ENCODE measurements around the gene POU1F1. TPM values are rescaled to one million over a fixed set of nuclear protein-coding genes. Genes with fewer than 3 reads are reported as not detected.
A peak's percentile ranks its signal among the peaks of the same experiment; 100 is the strongest.
"Not testable (repeated sequence)": the region's sequence is repeated elsewhere in the genome, so short reads cannot be mapped to it uniquely, and the experiment has no call there.

POU1F1 gene
- total RNA-seq, 8 experiments from 2014 or later = 0.19 TPM; not detected in 7

- Histone ChIP-seq H3K27ac (no peak overlapping the region), H3K4me3 (no peak overlapping the region), H3K4me1 (replicated peaks in 1 of 2) (no peaks in the 10 kb centered on the region)
- in situ Hi-C loops (cut with MboI; ENCODE audit: low pct_unique_long_range_greater_than_20kb in 2 of 9, low sequenced_read_pairs in 9 of 9, unreplicated experiment in 9 of 9) = no loop called here
- 50 to 100% (median 79%) methylated on average over 1 to 8 of the region's 8 CpGs for WGBS, 10 experiments
- no peak for ATAC-seq (replicated peaks in 6 of 8)
Observed at GRCh38 chr3:87288446-87288845, 12.1 kb upstream of the POU1F1 start.

GRCh38 chr3:87287011-87287410 lies 10.6 kb upstream of the POU1F1 start:
- in situ Hi-C loops (cut with MboI; ENCODE audit: low pct_unique_long_range_greater_than_20kb in 2 of 9, low sequenced_read_pairs in 9 of 9, unreplicated experiment in 9 of 9) = no loop called here
- Histone ChIP-seq H3K4me1 (replicated peaks in 1 of 2) (no peaks in the 10 kb centered on the region), H3K4me3 (no peak overlapping the region), H3K27ac (no peak overlapping the region)
- WGBS, 10 experiments = 9 to 100% (median 70%) methylated on average over 1 of the region's 1 CpG; no CpG with 5 or more reads in 2 of the 10 experiments
- ATAC-seq (replicated peaks in 6 of 8) = peak in 3 of 8 experiments; percentile 35 to 75 (median 75)

GRCh38 chr3:87272718-87273341 lies 3.6 kb downstream of the POU1F1 start:
- WGBS, 10 experiments = 80 to 100% (median 92%) methylated on average over 1 to 4 of the region's 4 CpGs
- no peak for ATAC-seq (replicated peaks in 6 of 8)
- no peaks in the 10 kb centered on the region for H3K4me1 ChIP-seq (replicated peaks in 1 of 2)
- no peak overlapping the region for H3K27ac ChIP-seq
- H3K4me3 ChIP-seq = no peak overlapping the region
- in situ Hi-C loops (cut with MboI; ENCODE audit: low pct_unique_long_range_greater_than_20kb in 2 of 9, low sequenced_read_pairs in 9 of 9, unreplicated experiment in 9 of 9) = loop anchor here in 2 of 9 experiments (25.0 kb wide), 1 partner anchor 739 kb away; no protein-coding TSS in a partner anchor

GRCh38 chr3:87270908-87271700 lies 5.3 kb downstream of the POU1F1 start:
- H3K27ac ChIP-seq = no peak overlapping the region
- 43 to 100% (median 80%) methylated on average over 1 to 4 of the region's 4 CpGs; no CpG with 5 or more reads in 1 of the 10 experiments for WGBS, 10 experiments
- no peaks in the 10 kb centered on the region for H3K4me1 ChIP-seq (replicated peaks in 1 of 2)
- ATAC-seq (replicated peaks in 6 of 8) = peak in 1 of 8 experiments; percentile 20
- in situ Hi-C loops (cut with MboI; ENCODE audit: low pct_unique_long_range_greater_than_20kb in 2 of 9, low sequenced_read_pairs in 9 of 9, unreplicated experiment in 9 of 9) = loop anchor here in 2 of 9 experiments (25.0 kb wide), 1 partner anchor 741 kb away; no protein-coding TSS in a partner anchor
- H3K4me3 ChIP-seq = no peak overlapping the region

- Histone ChIP-seq H3K4me1 (replicated peaks in 1 of 2) (no peaks in the 10 kb centered on the region), H3K27ac (no peak overlapping the region), H3K4me3 (no peak overlapping the region)
- in situ Hi-C loops (cut with MboI; ENCODE audit: low pct_unique_long_range_greater_than_20kb in 2 of 9, low sequenced_read_pairs in 9 of 9, unreplicated experiment in 9 of 9) = loop anchor here in 2 of 9 experiments (25.0 kb wide), 1 partner anchor 743 kb away; no protein-coding TSS in a partner anchor
- ATAC-seq (replicated peaks in 6 of 8) = no peak
Observed at GRCh38 chr3:87269723-87270122, 6.7 kb downstream of the POU1F1 start.

- H3K4me1 ChIP-seq (replicated peaks in 1 of 2) = no peaks in the 10 kb centered on the region
- in situ Hi-C loops (cut with MboI; ENCODE audit: low pct_unique_long_range_greater_than_20kb in 2 of 9, low sequenced_read_pairs in 9 of 9, unreplicated experiment in 9 of 9) = loop anchor here in 2 of 9 experiments (25.0 kb wide), 1 partner anchor 744 kb away; no protein-coding TSS in a partner anchor
- no peak overlapping the region for H3K27ac ChIP-seq
- no peak overlapping the region for H3K4me3 ChIP-seq
- WGBS, 10 experiments = 0 to 80% (median 62%) methylated on average over 1 to 4 of the region's 4 CpGs; no CpG with 5 or more reads in 2 of the 10 experiments
- ATAC-seq (replicated peaks in 6 of 8) = peak in 5 of 8 experiments; percentile 25 to 71 (median 29)
Observed at GRCh38 chr3:87268646-87269211, 7.7 kb downstream of the POU1F1 start.

GRCh38 chr3:87267953-87268645 lies 8.3 kb downstream of the POU1F1 start:
- Histone ChIP-seq H3K27ac (no peak overlapping the region), H3K4me1 (replicated peaks in 1 of 2) (no peaks in the 10 kb centered on the region), H3K4me3 (no peak overlapping the region)
- in situ Hi-C loops (cut with MboI; ENCODE audit: low pct_unique_long_range_greater_than_20kb in 2 of 9, low sequenced_read_pairs in 9 of 9, unreplicated experiment in 9 of 9) = loop anchor here in 2 of 9 experiments (25.0 kb wide), 1 partner anchor 744 kb away; no protein-coding TSS in a partner anchor
- ATAC-seq (replicated peaks in 6 of 8) = no peak
- 87 to 100% (median 90%) methylated on average over 1 to 8 of the region's 8 CpGs for WGBS, 10 experiments

GRCh38 chr3:87261925-87262324 lies 14.5 kb downstream of the POU1F1 start:
- peak in 2 of 8 experiments; percentile 33 to 63 for ATAC-seq (replicated peaks in 6 of 8)
- 14 to 75% (median 50%) methylated on average over 1 to 2 of the region's 2 CpGs for WGBS, 10 experiments
- no peak overlapping the region for H3K4me3 ChIP-seq
- in situ Hi-C loops (cut with MboI; ENCODE audit: low pct_unique_long_range_greater_than_20kb in 2 of 9, low sequenced_read_pairs in 9 of 9, unreplicated experiment in 9 of 9) = loop anchor here in 2 of 9 experiments (25.0 kb wide), 1 partner anchor 750 kb away; no protein-coding TSS in a partner anchor
- no peak overlapping the region for H3K27ac ChIP-seq
- peaks cover 3 to 4% of the 10 kb centered on the region in 2 donors for H3K4me1 ChIP-seq (replicated peaks in 1 of 2)

- in situ Hi-C loops (cut with MboI; ENCODE audit: low pct_unique_long_range_greater_than_20kb in 2 of 9, low sequenced_read_pairs in 9 of 9, unreplicated experiment in 9 of 9) = loop anchor here in 2 of 9 experiments (25.0 kb wide), 1 partner anchor 752 kb away; no protein-coding TSS in a partner anchor
- Histone ChIP-seq H3K27ac (no peak overlapping the region), H3K4me1 (replicated peaks in 1 of 2) (peaks cover 3 to 4% of the 10 kb centered on the region in 2 donors), H3K4me3 (no peak overlapping the region)
- 26 to 100% (median 51%) methylated on average over 1 to 4 of the region's 4 CpGs; no CpG with 5 or more reads in 1 of the 10 experiments for WGBS, 10 experiments
- peak in 3 of 8 experiments; percentile 51 to 63 (median 62) for ATAC-seq (replicated peaks in 6 of 8)
Observed at GRCh38 chr3:87260270-87260669, 16.1 kb downstream of the POU1F1 start.

GRCh38 chr3:87250009-87250408 lies 26.4 kb downstream of the POU1F1 start:
- ATAC-seq (replicated peaks in 6 of 8) = no peak
- H3K27ac ChIP-seq = no peak overlapping the region
- 64 to 100% (median 97%) methylated on average over 1 of the region's 1 CpG; no CpG with 5 or more reads in 2 of the 10 experiments for WGBS, 10 experiments
- H3K4me1 ChIP-seq (replicated peaks in 1 of 2) = peaks cover 0 to 15% of the 10 kb centered on the region in 2 donors
- H3K4me3 ChIP-seq = no peak overlapping the region
- in situ Hi-C loops (cut with MboI; ENCODE audit: low pct_unique_long_range_greater_than_20kb in 2 of 9, low sequenced_read_pairs in 9 of 9, unreplicated experiment in 9 of 9) = loop anchor here in 2 of 9 experiments (25.0 kb wide), 1 partner anchor 762 kb away; no protein-coding TSS in a partner anchor

GRCh38 chr3:87248831-87249230 lies 27.6 kb downstream of the POU1F1 start:
- Histone ChIP-seq H3K27ac (no peak overlapping the region), H3K4me1 (replicated peaks in 1 of 2) (peaks cover 0 to 15% of the 10 kb centered on the region in 2 donors), H3K4me3 (no peak overlapping the region)
- WGBS, 10 experiments = 100% methylated on average over 1 of the region's 1 CpG; no CpG with 5 or more reads in 6 of the 10 experiments
- no peak for ATAC-seq (replicated peaks in 6 of 8)
- in situ Hi-C loops (cut with MboI; ENCODE audit: low pct_unique_long_range_greater_than_20kb in 2 of 9, low sequenced_read_pairs in 9 of 9, unreplicated experiment in 9 of 9) = no loop called here

GRCh38 chr3:87248231-87248630 lies 28.2 kb downstream of the POU1F1 start:
- ATAC-seq (replicated peaks in 6 of 8); in situ Hi-C loops (cut with MboI; ENCODE audit: low pct_unique_long_range_greater_than_20kb in 2 of 9, low sequenced_read_pairs in 9 of 9, unreplicated experiment in 9 of 9); H3K4me3 ChIP-seq; H3K27ac ChIP-seq: not testable (repeated sequence)
- 93 to 100% (median 100%) methylated on average over 2 to 3 of the region's 6 CpGs; no CpG with 5 or more reads in 3 of the 10 experiments for WGBS, 10 experiments
- H3K4me1 ChIP-seq (replicated peaks in 1 of 2) = peaks cover 0 to 15% of the 10 kb centered on the region in 2 donors

All from motor neuron (in vitro differentiated cells).